GM23338 (cell line): Measurements from ENCODE around the gene TSPAN12.

ENCODE experiments used
- CREB1 ChIP-seq: fragments of 250-450 bp; sonication (Bioruptor Pico); IDR thresholded peaks from 2 replicates; pipeline ENCODE4 v1.5.0; 2020; ENCODE audit warnings: low read depth, mild to moderate bottlenecking, moderate library complexity
- EZH2 ChIP-seq: fragments of 200-600 bp; sonication (generic); IDR thresholded peaks from one replicate; pipeline ENCODE4 v1.8.0; 2017; ENCODE audit warnings: antibody characterized with exemption, mild to moderate bottlenecking, low read depth; ENCODE audit not compliant: unreplicated experiment
- EZH2phosphoT487 ChIP-seq: fragments of 200-600 bp; sonication (generic); IDR thresholded peaks from one replicate; pipeline ENCODE4 v1.8.1; 2018; ENCODE audit warnings: antibody characterized with exemption; ENCODE audit not compliant: unreplicated experiment
- JUNB ChIP-seq: IDR thresholded peaks from one replicate; pipeline ENCODE4 v1.6.1; 2016; ENCODE audit warnings: antibody characterized with exemption; ENCODE audit not compliant: unreplicated experiment
- POLR2AphosphoS5 ChIP-seq: IDR thresholded peaks from 2 replicates; pipeline ENCODE4 v1.6.1; 2016; ENCODE audit warnings: antibody characterized with exemption, low read depth
- ZNF331 ChIP-seq: fragments of 250-450 bp; sonication (Bioruptor Pico); IDR thresholded peaks from 2 replicates; pipeline ENCODE4 v1.5.0; 2020; ENCODE audit warnings: low read depth, mild to moderate bottlenecking, moderate library complexity
- TF ChIP-seq, protein P1 (sequence below), 2 experiments: fragments of 200-600 bp in 1 of 2; sonication (generic) in 1 of 2; conservative IDR thresholded peaks; 2 replicates each; pipeline versions ENCODE4 v1.5.1 to v1.6.1; 2016 to 2017; ENCODE audit warnings: antibody characterized with exemption in 2 of 2, low read depth in 2 of 2, mild to moderate bottlenecking in 2 of 2, moderate library complexity in 1 of 2
- TF ChIP-seq, protein P2 (sequence below): IDR thresholded peaks from 2 replicates; pipeline ENCODE4 v1.6.1; 2016; ENCODE audit warnings: antibody characterized with exemption

DNA sequence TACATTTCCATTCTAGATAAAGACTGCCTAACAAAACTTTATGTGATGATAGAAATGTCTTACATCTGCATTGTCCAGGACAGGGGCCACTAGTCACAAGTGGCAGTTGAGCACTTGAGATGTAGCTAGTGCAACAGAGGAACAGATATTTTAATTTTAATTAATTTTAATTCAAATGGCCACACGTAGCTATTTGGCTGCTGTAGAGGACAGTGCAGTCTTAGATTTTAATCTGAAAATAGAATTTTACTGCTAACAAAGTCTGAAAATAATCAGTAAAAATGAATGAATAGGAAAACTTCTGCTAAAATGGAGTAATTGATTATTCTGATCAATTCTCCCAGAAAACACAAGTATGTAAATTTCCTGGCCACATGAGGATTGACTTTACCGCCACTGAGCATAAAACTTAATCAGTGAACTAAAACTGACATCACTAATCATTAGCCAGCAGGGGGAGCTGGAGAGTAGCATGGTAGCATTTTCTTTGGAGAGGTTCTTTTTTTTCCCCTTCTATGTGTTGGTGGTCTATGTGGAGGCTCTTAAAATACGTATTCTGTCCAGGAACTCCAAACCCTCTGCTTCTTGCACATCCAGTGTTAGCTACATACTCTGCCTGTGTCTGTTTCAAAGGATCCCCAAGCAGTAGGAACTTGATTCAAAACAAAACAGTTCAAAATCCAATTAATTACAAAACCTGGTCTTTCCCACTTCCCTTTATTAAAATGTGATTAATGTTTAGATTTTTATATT lies 52.1 kb downstream of the TSPAN12 start:
- TF ChIP-seq, protein P1, sequence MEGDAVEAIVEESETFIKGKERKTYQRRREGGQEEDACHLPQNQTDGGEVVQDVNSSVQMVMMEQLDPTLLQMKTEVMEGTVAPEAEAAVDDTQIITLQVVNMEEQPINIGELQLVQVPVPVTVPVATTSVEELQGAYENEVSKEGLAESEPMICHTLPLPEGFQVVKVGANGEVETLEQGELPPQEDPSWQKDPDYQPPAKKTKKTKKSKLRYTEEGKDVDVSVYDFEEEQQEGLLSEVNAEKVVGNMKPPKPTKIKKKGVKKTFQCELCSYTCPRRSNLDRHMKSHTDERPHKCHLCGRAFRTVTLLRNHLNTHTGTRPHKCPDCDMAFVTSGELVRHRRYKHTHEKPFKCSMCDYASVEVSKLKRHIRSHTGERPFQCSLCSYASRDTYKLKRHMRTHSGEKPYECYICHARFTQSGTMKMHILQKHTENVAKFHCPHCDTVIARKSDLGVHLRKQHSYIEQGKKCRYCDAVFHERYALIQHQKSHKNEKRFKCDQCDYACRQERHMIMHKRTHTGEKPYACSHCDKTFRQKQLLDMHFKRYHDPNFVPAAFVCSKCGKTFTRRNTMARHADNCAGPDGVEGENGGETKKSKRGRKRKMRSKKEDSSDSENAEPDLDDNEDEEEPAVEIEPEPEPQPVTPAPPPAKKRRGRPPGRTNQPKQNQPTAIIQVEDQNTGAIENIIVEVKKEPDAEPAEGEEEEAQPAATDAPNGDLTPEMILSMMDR (conservative IDR thresholded peaks at IDR 0.05; ENCODE audit: low read depth in 2 of 2), result peak; percentile 91 to 93
- TF ChIP-seq POLR2AphosphoS5, result no peak
- no peak for TF ChIP-seq EZH2phosphoT487
- TF ChIP-seq CREB1, result no peak
- TF ChIP-seq EZH2, result no peak
- no peak for TF ChIP-seq ZNF331
- TF ChIP-seq, protein P2, sequence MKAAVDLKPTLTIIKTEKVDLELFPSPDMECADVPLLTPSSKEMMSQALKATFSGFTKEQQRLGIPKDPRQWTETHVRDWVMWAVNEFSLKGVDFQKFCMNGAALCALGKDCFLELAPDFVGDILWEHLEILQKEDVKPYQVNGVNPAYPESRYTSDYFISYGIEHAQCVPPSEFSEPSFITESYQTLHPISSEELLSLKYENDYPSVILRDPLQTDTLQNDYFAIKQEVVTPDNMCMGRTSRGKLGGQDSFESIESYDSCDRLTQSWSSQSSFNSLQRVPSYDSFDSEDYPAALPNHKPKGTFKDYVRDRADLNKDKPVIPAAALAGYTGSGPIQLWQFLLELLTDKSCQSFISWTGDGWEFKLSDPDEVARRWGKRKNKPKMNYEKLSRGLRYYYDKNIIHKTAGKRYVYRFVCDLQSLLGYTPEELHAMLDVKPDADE, result no peak
- no peak for TF ChIP-seq JUNB
